HK-2 (cell line): ENCODE measurements around the gene RHOBTB3.

Experiments
- DNase-seq: peaks from one replicate; pipeline ENCODE4 v3.0.0-alpha.2; 2018; ENCODE audit not compliant: unreplicated experiment

Gene RHOBTB3

GRCh38 chr5:95763941-95764340 is 32.8 kb downstream of the RHOBTB3 start:
- no peak for DNase-seq

GRCh38 chr5:95768731-95769130 is 37.6 kb downstream of the RHOBTB3 start:
- DNase-seq, result no peak

- DNase-seq, result no peak
Observed at GRCh38 chr5:95770830-95771708, 39.9 kb downstream of the RHOBTB3 start.

- no peak for DNase-seq
Observed at GRCh38 chr5:95771892-95772291, 40.8 kb downstream of the RHOBTB3 start.

GRCh38 chr5:95773335-95774059 is 42.4 kb downstream of the RHOBTB3 start:
- DNase-seq, result peak; percentile 28

- DNase-seq, result no peak
Observed at GRCh38 chr5:95777441-95777840, 46.3 kb downstream of the RHOBTB3 start.

GRCh38 chr5:95778713-95779436 is 47.7 kb downstream of the RHOBTB3 start:
- no peak for DNase-seq

GRCh38 chr5:95779611-95780010 is 48.5 kb downstream of the RHOBTB3 start:
- DNase-seq, result no peak

- no peak for DNase-seq
Observed at GRCh38 chr5:95780597-95780996, 49.5 kb downstream of the RHOBTB3 start.

- DNase-seq, result peak; percentile 45
Observed at GRCh38 chr5:95781101-95781583, 50.0 kb downstream of the RHOBTB3 start.

- no peak for DNase-seq
Observed at GRCh38 chr5:95782181-95782580, 51.0 kb downstream of the RHOBTB3 start.

- no peak for DNase-seq
Observed at GRCh38 chr5:95783661-95784060, 52.5 kb downstream of the RHOBTB3 start.

GRCh38 chr5:95784514-95785302 is 53.6 kb downstream of the RHOBTB3 start:
- DNase-seq, result no peak

GRCh38 chr5:95786821-95787418 is 55.8 kb downstream of the RHOBTB3 start:
- no peak for DNase-seq

- no peak for DNase-seq
Observed at GRCh38 chr5:95788493-95788892, 57.4 kb downstream of the RHOBTB3 start.

- DNase-seq, result no peak
Observed at GRCh38 chr5:95791751-95792150, 60.6 kb downstream of the RHOBTB3 start.

GRCh38 chr5:95794070-95794516 is 63.0 kb downstream of the RHOBTB3 start:
- DNase-seq, result no peak

GRCh38 chr5:95797301-95797700 is 66.2 kb downstream of the RHOBTB3 start:
- DNase-seq, result no peak

- no peak for DNase-seq
Observed at GRCh38 chr5:95798048-95798447, 66.9 kb downstream of the RHOBTB3 start.

GRCh38 chr5:95798545-95798944 is 67.4 kb downstream of the RHOBTB3 start:
- no peak for DNase-seq
